Measurements from ENCODE around the gene PTPRN2.
A peak's percentile ranks its signal among the peaks of the same experiment; 100 is the strongest.

Gene PTPRN2

DNA sequence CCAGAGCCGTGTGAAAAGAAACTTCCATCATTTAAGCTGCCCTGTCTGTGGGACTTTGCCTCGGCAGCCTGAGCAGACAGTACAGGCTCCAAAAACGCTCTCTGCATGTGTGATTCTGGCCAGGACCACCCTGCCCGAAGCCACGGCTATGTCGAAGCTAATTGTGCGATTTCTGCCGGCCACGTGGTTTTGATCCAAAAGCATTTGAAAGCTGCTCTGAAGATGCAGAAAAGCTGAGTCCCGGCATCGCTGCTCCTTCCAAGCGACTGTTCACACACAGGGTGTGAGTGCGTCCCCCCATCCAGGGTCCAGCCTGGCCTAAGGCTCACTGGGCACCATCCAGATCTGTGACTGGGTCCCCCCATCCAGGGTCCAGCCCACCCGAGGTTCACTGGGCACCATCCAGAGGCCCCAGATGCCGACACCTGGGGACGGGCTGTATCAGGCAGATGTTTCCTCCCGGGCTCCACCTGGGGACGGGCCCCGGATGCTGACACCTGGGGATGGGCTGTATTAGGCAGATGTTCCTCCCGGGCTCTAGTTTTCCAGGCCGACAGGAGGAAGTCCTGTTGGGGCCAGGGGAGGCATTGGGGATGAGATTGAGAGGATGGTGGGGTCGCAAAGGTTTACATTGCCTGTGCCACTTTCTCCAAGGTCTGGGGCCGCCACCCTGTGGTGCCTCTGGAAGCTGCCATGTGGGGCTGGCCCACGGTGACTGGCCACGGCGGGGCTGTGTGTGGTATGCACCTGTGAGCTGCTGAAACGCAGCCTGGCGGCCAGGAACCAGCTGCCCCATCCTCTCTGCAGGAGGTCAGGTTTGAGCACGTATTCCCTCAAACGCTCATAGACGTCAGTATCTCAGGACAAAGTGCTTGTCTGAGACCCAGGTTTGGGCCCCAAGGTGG lies 723.5 kb downstream of the PTPRN2 start:
- DNase-seq = no peak

DNA sequence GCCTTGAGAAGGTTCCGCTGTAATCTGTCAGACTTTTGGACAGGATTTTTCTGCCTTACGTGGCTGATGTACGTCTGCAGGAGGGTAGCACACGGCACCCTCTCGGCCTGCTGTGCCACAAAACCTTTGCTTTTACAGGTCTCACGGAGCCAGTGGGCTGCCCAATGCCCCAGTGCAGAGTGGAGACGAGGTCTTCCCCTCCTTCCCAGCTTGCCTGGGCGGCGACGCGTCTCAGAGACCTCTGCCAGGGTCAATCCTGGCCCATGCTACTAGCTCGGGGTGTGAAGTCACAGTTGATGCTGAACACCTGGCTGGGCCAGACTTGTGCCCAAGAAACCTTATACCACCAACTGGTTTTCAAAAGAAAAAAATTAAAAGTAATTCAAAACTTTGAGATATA lies 724.4 kb downstream of the PTPRN2 start:
- no peak for DNase-seq

DNA sequence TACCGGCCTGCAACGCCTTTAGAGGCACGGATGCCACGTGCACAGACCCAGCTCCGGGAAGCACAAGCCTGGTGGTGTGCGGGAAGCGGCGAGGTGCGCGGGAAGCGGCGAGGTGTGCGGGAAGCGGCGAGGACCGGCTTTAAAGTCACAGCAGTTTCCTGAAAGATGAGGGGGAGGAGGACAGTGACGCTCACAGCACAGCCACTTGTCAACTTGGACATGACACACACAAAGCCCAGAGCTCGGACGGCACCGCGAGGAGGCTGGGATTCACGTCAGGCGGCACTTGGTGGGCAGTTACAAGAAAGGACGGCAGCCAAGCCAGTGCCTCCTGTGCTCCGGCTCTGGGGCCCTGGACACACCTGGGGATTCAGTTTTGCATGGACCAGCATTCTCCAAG lies 724.9 kb downstream of the PTPRN2 start:
- DNase-seq = no peak

DNA sequence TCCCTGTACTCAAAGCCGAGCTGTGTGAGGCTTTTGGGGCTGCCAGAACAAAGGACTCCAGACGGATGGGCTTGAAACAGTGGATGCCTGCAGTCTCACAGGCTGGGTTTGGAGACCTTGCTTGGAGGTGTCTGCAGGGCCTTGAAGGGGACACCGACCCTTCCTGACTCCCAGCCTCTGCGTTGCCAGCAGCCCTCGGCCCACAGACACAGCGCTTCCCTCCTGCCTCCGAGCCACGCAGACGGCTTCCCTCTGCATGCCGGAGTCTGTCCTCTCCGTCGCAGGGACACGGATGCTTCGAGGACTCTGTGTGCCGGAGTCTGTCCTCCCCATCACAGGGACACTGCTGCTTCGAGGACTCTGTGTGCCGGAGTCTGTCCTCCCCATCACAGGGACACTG lies 726.1 kb downstream of the PTPRN2 start:
- no peak for DNase-seq

DNA sequence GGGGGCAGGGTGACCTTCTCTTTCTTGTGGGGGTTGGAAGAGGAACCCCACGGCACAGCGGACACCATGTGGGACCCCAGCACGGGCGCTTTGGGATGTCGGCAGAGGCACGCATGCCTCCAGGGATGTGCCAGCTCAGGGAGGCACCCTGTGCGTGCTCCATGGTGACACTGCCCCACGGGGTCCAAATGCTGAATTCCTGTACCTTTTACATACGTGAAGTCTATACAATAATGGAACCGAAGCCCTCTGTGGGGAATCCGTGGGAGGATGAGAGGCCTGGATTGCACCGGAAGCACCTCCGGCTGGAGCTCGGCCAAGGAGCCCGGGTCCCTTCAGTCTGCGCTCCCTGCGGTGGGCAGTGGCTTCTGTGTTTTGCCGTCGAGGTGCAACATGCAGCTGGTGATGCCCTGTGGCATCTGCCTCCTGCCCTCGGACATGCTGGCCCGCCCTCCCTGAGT lies 726.6 kb downstream of the PTPRN2 start:
- DNase-seq = no peak

DNA sequence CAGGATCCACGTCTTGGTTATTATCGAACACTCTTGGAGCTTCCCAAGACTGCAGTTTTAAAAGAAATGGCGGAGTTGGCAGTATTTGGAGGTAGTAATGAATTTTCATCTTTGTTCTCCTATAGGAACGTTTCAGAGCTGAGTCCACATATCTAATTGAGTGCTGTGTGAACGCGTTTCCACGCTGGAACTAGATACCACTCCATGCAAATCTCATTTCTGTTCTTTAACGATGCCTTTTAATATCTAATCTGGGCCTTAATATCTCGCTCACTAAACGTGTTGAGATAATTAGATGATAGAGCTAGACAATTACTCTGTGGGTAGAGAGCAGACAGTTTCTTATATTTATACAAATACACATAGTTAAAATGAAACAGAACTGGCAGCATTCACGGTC lies 727.2 kb downstream of the PTPRN2 start:
- DNase-seq = no peak

DNA sequence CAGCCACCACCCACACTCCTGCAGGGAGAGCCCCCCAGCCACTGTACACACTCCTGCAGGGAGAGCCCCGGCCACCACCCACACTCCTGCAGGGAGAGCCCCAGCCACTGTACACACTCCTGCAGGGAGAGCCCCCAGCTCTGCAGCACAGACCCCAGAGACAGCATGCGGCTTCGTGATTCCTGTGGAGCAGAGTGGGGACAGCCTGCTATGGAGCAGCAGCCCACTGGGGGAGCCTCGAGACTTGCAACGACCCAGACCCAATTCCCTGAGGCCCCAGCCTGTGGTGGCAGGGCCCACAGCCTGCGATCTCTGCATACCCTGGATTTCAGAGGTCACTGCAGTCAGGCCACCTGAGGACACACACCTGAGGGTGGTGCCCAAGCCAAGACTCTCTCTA lies 727.7 kb downstream of the PTPRN2 start:
- DNase-seq = no peak

DNA sequence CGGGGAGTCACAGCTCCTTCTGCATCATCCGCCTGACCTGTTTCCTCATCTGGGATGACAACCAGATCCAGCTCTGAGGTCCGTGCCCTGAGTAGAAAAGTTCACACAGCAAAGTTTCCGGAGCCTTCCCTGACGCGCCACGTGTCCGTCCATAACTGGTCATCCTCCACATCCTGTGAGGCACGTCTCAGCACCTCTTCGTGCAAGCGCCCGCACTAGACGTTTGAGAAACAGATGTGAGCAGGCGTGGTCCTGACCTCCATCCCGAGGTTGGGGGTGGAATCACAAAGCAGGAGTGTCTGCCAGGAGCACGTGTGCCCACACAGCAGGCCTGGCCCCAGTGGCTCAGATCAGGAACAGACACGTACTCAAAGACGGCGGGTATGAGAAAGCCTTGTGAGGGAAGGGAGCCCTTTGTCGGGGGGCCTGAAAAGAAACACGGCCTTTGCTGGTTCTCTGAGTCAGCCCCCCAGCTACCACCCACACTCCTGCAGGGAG lies 730.0 kb downstream of the PTPRN2 start:
- DNase-seq = no peak

DNA sequence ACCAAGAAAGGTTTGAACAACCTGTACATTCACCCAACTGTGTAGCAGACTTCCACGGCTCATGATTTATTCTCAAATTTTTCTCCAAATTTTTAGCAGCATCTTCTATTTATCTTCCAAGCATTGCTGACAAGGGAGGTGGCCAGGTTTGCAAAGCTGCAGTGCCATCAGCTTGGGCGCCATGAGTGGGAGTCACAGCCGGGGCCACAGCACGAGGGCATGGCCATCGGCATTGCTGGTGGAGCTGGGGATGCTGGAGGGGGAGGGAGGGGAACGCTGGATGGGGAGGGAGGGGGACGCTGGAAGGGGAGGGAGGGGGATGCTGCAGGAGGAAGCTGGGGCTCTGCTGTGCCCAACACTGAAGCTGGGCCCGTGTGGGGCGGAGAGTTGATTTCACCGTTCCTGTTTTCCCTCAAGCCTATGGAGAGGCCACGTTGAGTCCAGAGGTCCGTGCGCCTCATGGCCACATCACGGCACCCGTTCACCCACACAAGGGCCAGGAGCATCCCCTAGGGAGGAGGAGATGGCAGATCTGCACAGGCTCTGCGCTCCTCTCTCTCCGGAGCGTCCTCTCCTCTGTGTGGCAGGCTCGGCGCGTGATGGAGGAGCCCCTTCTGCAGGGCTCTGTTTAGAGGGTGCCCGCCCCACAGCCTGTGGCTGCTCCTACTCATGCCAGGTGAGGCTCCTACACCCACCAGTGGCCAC lies 730.6 kb downstream of the PTPRN2 start:
- DNase-seq = no peak

DNA sequence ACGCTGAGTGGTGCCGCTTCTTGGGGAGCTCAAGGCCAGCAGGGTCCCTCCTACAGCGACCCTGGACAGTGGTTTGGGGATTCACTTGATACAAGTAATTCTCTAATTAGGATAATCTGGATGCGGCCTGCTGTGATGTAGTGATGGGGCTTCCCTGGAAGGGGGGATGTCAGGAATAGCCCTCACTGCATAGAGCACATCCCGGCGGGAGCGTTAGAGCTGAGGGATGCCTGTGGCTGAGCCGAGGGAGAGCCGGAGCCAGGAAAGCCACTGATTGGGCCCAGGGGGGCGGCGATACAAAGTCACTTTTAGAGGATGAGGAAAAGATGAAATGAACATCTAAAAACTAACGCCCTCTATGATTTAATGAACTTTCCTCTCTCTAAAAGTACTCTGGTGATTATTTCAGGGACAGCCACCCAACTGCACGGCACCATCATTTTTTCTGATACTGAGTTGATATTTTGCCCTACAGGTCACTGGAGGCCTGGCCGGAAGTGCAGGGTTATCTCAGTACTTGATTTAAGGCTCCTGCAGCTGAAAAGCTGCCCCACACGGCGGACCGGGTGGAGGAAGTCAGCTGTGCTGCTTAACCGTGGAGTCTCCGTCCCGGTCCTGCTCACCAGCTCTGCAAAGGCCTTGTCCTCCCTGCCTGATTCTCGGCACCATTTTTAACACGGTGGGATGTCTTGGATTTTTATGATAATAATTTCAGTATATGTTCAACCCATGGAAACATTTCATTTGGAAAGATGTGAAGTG lies 732.0 kb downstream of the PTPRN2 start:
- DNase-seq = no peak

DNA sequence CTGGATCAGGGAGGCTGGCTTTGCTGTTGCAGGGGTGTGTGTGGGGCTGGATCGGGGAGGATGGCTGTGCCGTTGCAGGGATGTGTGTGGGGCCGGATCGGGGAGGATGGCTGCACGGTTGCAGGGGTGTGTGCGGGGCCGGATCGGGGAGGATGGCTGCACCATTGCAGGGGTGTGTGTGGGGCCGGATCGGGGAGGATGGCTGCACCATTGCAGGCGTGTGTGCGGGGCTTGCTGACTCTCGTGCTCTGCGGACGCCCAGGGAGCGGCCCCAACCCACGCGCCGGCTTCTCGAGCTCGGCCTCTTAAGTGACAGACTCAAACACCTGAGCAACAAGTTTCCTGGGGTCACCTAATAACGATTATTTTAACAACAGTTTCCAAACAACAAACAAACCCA lies 732.6 kb downstream of the PTPRN2 start:
- DNase-seq = no peak

DNA sequence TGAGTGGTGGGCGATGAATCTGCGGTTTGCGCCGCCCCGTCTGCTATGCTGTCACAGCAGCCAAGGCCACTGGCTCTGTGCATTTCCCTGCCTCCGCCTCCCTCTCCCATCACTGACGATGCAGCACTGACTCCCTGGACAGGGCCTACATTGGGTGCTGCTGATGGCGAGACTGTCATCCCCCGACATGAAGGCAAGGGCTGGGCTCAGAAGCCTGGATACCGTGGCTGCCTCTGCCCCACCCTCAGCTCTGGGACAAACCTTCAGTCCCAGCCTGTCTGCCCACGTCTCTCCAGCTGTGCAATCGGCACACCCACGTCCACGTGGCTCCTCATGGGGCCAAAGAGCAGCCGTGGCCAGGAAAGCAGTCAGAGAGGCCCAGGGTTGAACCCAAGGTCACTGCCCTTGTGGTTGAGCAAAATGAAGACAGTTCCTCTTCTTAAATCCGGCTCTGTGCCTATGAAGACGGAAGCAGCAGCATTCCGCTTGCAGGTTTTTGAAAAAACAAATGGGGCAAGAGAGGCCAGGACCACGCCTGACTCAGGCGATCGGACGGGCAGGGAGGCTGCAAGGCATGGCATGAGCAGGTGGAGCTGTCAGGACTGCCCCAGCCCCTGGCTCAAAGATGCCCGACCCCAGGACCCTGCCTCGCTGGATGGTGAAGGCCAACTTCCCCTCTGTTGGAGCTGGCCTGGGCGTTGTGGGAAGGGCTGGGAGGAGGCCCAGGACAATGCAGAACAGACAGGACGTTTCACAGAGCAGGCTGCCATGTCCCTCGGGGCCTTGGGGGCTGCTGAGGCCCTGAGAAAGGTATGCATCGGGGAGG lies 733.3 kb downstream of the PTPRN2 start:
- DNase-seq = no peak

DNA sequence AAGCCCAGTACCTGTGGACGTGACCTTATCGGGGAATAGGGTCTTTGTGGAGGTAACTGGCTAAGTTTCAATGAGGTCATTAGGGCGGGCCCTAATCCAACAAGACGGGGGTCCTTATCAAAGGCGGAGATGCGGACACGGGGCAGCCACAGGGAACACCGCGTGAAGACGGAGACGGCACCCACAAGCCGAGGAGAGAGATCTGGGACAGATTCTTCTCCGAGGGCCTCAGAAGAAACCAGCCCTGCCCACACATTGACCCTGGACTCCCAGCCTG lies 733.9 kb downstream of the PTPRN2 start:
- no peak for DNase-seq

DNA sequence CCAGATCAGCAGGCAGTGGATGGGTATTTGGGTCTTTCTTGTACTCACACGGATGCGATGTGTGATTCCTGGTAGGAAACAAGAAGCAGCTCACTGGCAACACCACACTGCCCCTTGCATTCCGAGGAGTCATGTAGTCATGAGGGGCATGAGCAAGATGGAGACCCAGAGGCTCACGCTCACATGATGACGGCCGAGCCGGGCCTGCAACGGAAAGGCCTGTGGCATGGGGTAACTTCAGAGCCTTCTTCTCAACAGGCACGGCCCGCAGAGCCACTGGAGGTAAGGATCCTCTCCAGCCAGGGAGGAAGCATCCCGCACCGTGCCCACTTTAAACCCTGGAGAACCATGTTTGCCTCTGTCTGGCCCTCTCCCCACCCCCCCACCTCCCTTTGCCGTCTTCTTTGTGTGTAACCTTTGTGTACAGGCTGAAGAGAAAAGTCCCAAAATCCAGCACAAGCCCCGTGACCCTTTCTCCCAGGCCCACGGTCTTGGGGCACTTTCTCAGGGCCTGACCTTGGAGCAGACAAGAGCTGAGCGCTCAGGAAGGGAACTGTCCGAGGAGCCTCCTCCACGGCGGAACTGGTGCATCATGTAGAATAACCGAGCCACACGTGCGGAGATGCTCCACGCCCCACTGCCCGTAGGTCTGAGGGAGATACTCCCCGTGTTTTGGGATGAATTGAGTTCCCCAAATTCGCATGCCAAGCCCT lies 734.4 kb downstream of the PTPRN2 start:
- DNase-seq = no peak

DNA sequence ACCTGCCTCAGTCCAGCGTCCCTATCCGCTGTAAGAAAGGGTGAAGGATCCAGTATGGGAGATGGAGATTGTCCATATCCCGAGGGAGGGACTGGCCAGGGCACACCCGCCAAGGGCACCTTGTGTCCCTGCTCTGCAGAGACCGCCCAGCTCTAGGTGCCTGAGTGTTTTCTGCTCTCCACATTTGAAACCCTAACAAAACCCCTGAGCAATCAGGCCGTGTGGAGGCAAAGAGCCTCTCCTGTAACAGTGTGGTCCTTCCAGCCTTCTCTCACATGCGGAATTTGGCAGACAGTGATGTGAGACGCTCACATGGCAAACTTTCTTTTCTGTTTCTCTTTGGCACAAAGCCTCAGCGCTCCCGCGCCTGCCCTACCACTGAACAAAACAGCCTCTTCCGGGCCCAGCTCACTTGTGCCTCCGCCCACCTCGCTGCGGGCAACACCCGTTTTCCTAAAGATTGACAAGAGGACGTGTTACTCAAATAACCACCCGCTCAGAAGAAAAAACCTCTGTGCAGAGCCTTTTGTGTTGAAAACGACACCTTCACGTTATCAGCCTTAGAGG lies 736.0 kb downstream of the PTPRN2 start:
- peak; percentile 90 for DNase-seq

DNA sequence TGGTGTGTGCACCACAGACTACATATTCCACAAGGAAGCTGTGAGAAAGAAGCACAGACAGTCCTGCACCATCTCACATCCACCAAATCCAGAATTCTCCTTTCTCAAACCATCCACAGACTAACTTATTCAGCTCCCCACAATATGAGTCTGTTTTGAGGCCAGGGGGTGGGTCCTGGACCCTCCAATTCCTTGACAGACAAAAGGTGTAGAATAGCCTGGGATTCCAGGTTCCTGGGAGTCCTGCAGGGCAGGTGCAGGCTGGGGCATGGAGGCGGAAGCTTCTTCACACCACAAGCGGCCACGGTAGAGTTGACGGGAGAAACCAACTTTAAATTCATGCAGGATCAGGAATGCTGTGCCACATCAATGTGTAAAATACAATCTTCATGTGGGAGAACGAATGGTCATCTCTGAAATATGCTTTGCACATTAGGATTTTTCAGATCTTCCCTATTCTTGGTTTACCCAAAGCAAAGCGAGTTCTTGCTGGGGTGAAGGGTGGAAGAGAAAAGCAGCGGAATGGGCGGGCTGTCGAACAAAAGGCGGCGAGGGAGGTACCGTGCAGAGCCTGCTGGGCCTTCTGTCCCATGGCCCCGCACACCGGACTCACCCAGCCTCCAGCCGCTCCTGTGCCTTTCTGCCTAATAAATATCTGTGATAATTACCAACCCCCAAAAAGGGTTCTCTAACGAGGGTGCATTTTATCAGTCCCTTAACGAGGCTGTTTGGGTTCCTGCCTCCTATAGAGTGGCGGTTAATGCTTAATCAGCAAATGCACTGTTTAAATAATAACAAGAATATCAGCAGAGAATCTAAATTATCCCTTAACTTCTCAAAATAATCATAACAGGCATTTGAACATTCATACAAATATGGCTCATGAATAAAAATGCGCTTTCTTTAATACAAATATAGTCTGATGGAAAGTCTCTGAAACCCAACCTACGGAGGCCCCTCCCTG lies 736.9 kb downstream of the PTPRN2 start:
- DNase-seq = no peak

DNA sequence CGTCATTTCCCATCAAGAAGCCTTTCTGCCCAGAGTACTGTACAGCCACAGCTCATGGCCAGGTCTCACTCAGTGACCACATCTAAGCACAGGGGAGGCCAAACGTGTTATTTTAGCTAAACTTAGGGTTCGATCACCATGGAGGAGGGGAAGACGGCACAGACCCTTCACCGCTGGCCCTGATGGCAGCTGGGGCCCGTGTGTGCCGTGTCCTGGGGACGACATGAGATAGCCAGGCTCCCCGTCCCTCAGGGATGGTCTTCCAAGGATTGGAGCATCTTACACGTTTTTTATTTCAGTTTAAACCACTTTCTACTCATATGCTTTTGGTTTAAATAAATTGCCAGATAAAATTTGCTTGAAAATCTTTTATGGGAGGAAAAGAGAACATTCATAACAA lies 737.9 kb downstream of the PTPRN2 start:
- no peak for DNase-seq

DNA sequence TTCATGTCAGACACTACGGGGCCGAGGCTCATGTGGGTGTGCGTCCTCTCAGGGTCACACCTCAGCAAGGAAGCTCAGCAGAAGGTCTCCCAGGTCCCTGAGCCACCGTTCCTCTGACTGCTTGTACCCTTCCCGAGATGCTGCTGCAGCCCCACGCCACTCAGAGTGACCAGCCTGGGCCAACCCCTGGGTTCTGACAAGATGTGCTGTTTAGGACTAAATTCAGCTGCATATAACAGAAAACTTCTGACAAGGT lies 738.4 kb downstream of the PTPRN2 start:
- no peak for DNase-seq

DNA sequence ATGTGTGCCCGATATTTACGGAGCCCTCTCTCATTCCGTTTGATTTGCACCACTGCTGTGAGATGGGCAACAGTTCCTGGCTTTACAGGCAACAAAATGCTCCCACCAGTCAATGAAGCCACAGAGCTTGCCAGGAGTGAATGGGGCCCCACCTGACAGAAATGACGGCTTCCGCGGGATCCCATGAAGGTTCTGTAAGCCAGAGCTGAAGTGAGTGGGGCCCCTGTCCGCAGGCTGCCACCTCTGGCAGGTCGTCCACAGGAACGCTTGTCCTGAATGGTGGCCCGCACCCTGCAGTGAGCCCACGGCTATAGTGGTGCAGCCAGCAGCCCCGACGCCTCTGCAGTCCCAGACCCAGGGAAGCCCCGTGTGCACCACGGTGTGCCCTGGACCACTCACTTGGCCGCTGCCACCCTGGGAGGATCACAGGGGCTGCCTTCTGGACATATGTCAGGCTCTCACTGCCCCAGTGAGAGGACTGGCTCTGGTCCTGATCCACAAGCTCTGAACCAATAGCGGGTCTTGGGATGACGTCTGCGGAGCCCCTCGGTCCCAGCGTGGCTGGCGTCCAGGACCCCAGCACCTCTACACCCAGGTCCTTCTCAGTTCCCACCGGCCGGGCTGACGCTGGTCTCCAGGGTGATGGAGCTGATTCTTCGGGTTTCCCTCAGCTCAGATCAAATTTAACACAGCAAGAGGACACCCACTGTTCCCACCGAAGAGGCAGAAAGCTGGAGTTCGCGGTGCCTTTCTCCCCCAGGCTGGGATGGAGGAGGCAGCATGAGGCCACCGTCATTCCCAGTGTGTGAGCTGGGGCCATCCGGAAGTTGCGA lies 738.9 kb downstream of the PTPRN2 start:
- DNase-seq = no peak
